Activated naive CD8-positive, alpha-beta T cell (primary cell): ENCODE data around the gene CCDC102B.

ENCODE experiments used
- H3K27ac Mint-ChIP-seq: one replicate; pipeline ENCODE4 v1.8.0; 2021; ENCODE audit warnings: mixed read lengths
- H3K27me3 Mint-ChIP-seq: one replicate; pipeline ENCODE4 v1.8.0; 2021; ENCODE audit warnings: mixed read lengths
- H3K36me3 Mint-ChIP-seq: one replicate; pipeline ENCODE4 v1.8.0; 2021; ENCODE audit warnings: mixed read lengths
- H3K4me1 Mint-ChIP-seq: one replicate; pipeline ENCODE4 v1.8.0; 2021; ENCODE audit warnings: low read depth, mixed read lengths
- H3K4me3 Mint-ChIP-seq: one replicate; pipeline ENCODE4 v1.8.0; 2021; ENCODE audit warnings: mild to moderate bottlenecking, mixed read lengths
- H3K9me3 Mint-ChIP-seq: one replicate; pipeline ENCODE4 v1.8.0; 2021; ENCODE audit warnings: low read depth, mixed read lengths

The CCDC102B gene

DNA sequence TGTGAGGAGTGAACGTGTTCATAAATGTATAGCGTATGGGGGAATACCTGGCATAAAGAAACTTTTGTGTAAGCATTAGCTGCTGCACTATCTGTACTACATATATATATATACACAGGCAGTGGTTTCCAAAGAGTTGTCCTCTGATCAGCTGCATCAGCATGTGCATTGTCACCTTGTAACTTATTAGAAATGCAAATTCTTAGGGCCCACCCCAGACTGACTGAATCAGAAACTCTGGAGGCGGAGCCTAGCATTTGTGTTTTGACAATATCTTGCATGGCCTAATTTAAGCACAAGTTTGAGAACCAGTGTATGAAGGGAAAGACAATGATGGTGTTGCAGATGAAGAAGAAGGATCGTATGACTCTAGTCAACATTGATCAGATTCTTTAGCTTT lies 299.5 kb downstream of the CCDC102B start:
- Mint-ChIP-seq H3K27ac (no peak overlapping the region), H3K4me1 (no peaks in the 10 kb centered on the region), H3K9me3 (no peaks in the 10 kb centered on the region), H3K4me3 (no peak overlapping the region), H3K27me3 (peaks cover 2% of the 10 kb centered on the region), H3K36me3 (no peaks in the 10 kb centered on the region)

GRCh38 chr18:69102959-69103358 lies 305.1 kb downstream of the CCDC102B start:
- Mint-ChIP-seq H3K4me3 (no peak overlapping the region), H3K27me3 (no peaks in the 10 kb centered on the region), H3K4me1 (no peaks in the 10 kb centered on the region), H3K9me3 (no peaks in the 10 kb centered on the region), H3K27ac (no peak overlapping the region), H3K36me3 (no peaks in the 10 kb centered on the region)
